ENCODE measurements around the gene NTM.

Gene NTM

DNA sequence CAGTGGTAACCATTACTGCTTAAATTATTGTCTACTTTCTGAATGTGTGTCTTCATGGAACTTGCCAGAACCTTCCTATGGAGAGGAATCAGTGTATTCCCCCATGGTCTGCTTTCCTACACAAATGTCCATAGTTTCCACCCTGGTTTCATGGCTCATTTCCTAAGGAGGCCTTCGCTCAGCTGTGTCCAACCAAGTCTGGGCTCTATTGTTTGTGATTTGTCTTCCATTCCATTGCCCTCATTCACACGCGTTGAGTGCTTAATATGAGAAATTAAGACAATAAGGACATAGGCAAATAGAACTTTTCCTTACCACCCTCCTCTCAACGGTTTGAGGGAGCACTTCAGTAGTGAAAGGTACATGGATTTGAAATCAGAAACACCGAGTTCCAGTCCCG is 510.6 kb downstream of the NTM start:
- no peak for DNase-seq

DNA sequence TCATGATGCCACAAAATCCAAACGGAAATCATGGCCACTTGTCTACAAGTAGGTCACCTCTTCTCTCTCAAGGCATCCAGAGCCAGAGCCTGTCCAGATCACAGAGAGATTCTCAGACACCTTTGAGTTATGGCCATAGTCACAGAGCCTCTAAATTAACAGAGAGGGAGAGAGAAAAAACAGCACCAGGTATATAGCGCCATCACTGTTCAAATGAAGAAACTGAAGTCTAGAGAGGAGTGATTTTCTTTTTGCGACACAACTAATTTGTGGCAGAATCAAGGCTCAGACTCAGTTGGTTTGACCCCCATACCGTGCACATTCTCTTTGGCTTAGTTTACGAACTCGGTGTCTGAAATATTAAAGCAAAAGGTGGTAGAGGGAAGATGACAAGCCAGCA is 512.9 kb downstream of the NTM start:
- no peak for DNase-seq

DNA sequence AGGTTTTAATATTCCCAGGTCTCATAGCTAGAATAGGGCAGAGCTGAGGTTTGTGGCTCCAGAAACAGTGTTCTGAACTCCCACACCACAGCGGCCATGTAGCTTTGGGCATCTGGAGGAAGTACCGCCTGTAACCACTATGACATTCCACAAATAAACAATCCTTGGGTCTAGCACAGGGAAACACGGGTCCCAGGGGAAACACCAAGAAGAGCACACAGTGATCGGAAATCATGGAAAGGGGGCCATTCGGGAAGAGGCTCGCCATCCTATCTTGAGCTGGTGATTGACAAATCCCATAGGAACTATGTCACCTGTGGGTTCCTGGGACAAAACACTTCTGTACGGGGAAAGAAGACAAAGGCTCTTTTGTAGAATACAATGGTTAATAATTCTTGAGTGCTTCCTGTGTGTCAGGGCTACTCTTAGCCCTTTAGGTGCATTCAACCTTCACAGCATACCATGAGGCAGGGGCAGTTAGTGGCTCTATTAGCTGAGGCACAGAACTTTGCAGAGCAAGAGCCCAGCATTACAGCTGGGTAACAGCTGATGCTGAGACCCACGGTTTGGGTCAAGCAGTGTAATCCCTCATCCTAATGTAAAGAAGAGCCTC is 514.2 kb downstream of the NTM start:
- no peak for DNase-seq

DNA sequence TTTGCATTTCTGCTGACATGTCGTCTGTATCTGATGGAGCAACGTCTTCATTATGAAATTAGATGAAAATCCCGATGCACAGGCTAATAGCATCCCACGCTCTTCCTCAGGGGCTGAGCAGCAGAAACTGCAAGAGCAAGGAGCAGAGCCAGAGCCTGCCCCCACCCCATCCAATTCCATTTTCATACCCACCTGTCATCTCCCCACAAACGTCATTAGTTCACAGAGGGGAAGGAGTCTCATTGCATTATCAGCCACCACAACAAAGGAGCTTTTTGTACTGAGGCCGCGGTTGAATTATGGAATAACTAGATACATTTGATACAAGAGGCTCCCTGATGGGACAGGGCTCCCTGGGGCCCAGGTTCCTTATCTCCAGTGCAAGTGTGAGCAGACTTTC is 515.0 kb downstream of the NTM start:
- DNase-seq, result no peak

DNA sequence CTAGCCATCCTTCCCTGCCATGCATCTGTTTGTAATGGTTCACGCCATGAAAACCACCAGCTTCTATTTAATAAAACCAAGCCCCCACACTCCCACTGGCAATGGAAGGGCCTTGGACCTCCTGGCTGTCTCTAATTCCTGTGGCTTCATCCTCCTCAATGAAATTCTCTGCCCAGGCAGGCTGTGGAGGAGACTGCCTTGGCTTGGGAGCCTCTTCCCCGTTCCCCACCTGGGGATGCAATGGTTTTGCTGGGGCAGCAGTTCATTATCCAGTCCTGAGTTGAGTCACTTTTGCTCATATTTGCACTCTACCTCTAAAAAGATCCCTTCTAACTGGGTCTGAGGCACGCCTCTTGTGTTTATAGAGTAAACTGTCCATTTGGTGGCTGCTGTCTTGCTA is 515.8 kb downstream of the NTM start:
- DNase-seq, result no peak

DNA sequence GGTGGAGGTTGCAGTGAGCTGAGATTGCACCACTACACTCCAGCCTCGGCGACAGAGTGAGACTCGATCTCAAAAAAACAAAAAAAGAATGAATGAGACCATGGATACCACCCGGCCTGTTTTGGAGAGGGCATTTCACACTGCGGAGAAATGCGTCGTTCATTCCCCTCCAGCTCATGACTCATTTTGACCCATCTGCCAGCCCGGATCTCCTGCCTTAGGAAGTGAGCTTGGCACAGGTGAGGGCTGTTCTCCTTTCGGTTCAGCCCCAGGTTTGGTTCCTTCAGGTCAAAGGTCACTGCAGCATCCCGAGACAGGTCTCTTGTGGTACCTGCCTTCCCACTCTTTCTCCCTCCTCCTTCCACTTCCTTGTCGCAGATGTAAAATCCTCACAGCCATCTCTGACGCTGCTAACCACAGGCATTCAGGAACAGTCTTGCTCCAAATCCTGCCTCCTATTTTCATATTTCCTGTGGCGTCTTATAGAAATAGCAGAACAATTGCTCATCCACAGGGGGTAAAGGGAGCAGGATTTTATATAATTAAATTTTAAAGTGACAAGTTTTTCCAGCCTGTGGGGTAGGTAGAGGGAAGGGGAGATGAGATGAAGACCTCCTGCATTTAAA is 517.9 kb downstream of the NTM start:
- DNase-seq, result no peak

DNA sequence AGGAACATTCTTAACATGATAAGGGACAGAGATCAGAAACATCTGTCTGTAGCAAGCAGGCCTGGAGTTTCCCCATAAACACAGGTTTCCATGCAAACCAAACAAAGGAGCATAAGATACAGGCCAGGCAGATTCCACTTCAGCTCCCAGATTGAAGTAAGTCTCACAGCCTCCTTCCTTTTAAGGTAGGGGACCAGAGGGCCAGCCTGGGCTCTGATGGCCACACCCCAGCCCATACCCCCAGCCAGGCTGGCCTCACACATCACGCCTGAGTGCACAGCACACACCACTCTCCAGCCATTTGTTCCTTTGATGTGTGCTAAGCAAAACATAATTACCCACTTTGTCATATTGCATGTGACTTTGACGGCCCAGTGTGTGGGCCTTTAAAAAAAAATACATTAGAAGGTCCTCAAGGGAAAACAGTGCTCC is 518.7 kb downstream of the NTM start:
- no peak for DNase-seq

DNA sequence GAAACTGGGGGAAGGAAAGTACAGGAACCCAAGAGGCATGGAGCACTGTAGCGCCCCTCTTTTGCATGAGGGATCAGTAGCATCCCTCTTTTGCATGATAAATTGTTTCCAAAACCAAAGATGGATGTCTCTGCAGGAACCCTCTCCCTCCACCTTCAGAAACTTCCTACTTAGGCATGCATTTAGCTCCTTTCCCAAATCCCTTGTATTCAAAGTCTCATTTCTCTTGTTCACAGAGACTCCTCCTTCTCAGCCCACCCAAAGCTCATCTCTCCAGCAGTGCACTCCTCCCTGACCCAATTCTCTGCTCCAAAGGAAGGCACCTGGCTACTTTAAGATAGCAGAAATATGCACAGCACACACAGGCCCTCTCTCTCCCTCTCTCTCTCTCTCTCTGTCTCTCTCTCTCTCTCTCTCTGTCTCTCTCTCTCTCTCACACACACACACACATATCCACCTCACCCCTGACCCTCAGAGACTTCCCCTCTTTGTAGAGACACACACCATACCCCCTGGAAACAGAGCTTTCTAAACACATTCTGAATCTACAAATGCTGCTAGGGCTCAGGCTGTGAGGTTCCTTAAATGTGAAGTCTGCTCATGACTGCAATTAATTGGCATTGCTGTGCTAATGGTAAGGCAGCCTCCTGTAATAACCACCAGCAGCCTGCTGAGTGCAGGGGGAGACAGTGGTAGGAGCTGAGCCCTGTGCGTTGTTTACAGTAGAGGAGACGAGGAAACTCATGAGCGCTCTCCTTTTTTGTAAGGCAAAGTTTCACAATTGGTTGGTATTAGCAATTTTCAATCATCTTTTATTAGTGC is 519.6 kb downstream of the NTM start:
- no peak for DNase-seq

DNA sequence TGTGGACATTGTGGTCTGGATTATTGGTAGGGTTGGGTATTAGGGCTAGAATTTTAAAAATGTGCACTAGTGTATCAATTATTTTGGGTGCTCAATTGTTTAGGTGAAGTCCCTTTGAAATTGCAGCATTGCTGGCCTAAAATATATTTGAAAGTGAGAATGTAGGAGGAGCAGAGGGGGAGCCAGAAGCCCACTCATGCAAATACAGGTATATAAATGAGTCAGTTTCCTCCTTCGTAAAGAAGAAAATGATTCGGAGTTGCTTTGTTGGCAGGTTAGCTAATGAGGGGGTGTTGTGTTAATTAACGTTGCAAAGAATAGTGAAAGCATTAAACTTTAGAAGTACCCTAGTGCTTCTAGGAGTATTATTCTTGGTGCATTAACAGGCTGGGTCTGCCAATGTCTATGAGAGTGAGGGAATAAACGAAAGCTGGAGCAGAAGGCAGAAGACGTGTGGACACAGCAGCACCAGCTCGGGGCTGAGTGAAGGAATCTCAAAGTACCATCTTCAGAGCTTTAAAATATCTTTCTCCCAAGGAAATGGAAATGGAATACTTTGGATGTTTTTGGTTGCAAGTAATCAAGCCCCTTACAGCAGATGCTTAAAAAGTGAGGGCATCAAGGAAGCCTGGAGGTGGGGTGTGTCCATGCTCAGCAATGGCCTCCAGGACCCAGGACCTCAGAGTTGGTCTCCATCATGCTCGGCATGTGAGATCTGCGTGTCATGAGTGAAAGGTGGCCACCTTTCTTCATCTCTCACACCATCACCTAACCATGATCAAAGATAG is 522.9 kb downstream of the NTM start:
- DNase-seq, result no peak

DNA sequence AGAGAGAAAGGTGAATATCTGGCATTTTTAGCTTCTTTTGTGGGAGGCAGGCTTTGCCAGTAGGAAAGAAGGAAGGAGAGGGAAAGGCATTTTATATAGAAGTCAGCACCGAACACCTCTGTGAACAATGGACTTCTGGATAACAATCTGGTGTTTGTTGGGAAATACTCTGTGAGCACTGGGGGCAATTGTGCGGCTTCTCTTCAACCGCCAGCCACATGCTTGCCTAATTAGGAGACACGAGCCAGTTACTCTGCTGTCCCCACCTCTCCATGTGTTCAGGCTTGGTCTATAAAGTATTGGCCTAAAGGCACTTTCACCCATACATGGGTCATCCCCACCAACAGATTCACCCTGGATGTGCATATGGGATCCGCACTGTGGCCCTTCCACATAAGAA is 523.6 kb downstream of the NTM start:
- no peak for DNase-seq

DNA sequence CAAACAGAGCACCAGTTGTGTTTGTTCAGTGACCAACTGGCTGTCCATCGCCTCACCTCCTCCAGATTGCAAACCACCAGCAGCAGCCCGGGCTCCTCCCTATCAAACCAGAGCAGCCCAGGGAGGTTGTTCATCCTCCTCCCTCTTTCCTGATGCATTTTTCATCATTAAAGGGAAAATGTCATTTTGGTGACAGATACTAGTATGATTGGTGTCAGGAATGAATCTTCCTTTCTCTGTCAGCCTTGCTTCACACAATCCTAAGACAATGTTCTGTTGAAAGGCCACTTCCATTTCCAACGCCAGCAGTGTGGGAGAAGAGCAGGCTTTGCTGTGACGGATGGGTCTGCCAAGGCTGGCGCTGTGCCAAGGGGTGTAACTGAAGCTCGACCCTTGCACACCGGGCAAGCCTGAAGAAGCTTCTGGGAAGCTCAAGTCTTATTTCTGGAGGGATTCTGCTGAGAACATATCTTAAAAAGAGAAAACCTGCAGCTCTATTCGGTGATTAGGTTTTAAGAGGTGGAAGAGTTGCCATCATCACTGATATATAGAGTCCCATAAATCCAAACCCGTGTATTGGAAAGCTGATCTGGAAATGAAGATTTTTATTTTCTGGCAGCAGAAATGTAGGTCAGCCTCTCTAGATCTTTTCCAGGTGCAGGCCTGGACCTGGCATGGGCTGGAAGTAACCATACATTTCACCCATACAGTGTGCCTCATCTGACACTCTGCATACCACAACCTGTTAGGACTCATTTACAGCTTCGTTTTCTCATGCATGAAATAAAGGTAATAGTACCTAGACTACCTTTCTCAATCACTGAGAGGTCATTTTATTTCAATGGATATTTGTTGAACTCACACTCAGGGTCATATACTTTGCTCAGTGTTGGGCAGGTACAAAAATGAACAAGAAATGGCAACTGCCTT is 524.5 kb downstream of the NTM start:
- DNase-seq, result no peak

DNA sequence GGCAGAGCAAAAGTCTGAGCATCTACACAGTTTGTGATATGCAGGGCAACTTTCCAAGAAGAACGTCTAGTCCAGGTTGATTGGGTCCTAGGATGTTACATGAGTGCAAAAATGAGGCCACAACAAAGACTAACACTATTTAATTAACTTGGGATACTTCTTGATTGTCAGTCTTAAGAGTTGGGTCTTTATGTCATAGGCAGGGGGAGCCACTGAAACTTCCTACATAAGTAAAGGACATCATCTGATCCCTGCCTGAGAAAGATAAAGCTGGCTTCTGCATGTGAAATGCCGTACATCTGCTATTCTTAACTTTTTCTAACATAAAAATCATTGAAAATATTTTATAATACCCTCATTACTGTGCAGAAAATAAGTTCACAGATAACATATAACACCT is 525.5 kb downstream of the NTM start:
- no peak for DNase-seq

DNA sequence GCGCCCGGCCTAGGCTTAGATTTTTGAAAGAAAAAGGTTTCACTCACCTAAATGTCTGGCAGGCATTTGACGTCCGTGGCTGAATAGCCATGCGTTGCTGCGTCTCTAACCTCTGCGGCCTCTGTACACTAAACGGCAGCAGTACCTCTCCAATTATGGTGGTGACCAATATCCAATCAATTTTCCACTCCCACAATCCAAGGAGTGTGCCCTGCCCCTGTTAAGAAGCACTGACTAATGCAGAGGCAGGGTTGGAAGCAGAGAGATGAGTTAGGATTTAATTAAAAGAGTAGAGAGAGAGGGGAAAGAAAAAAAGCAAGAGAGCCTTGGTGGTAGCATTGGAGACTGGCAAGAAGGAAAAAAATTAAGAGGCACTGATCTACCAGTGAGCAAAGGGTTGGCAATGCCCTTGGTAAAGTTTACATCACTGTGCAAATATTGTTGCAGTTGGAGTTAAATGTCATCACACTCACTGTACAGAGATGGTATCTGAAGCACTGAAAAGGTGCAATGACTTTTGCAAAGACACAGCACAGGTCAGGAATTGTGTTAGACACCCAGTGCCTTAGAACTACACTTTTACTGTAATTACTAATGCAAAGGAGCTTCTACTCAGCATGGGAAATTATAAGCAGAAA is 526.7 kb downstream of the NTM start:
- DNase-seq, result no peak

DNA sequence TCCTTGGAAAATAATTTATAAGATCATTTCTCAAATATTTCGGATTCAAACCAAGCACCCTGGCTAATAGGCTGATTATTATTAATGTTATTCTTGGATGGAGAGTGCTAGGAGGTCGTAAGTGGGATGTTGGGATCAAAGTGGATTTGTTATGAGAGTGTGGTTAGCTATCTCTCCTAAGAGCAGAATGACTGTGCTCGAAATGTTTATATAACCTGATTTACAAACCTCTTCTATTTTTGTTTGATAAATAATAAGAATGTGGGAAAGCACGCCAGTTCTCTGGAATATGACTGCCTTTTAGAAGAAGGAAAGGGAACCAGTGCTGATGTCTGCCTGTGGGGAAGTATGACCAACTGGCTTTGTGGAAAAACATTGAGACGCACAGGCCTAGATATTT is 527.5 kb downstream of the NTM start:
- DNase-seq, result no peak

DNA sequence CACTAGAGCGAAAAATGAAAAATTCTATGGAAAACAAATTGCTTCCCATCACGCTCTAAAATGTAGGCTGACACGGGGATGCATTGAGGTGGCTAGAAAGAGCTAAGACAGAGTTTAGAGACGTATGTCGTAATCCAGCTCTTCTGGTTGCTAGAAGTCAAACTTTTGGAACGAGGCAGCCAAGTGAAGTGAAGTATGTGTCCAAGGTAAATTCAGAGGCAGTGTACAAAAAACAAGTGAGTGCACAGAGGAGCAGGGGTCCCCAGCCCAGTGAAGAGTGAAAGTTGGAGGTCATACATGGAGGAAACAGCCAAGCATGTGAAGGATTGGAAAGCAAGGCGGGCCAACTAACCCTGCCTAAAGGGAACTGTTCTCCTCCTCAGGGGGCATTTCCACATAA is 528.5 kb downstream of the NTM start:
- DNase-seq, result no peak

DNA sequence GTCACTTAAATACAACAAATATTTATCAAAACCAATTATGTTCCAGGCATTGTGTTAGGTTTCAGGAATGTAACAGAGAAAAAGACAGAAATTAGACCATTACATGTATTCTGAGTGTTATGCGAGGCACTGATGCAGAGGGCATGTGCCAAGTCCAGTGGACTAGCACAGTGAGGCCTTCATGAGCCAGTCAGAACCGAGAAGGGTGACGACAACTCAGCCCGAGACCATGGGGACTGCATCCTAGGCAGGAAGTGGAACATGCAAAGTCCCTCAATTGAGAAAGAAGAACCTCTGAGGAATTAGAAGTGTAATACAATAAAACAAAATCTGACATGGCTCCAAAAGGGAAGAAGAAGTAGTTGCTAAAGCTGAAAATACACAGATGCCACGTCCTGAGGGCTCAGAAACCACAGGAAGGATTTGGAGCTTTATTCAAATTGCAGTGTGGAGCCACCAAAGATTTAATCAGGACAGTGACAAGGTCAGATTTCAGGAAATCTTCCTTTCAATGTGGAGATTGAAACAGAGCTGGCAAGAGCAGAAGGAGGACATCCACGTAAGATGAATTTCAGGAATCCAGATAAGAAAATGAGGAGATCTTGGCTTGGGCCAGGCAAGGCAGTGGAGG is 529.6 kb downstream of the NTM start:
- no peak for DNase-seq

DNA sequence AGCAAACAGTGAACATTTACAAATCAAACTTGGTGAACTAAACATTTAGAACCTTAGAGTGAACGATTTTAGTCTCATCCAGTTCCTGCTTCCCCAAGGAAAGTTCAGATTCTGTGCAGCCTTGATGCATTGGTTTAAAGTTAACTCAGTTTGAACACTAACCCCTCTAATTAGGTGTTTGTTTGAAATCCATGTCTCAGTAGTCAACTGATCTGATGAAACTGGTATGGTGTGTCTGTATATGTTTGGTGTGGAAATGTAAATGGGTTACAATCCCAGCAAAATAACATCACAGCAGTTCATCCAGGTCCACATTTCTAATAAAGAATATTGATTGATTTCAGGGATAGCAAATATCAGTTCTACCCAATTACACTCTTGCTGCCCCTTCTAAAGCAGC is 532.0 kb downstream of the NTM start:
- DNase-seq, result no peak

DNA sequence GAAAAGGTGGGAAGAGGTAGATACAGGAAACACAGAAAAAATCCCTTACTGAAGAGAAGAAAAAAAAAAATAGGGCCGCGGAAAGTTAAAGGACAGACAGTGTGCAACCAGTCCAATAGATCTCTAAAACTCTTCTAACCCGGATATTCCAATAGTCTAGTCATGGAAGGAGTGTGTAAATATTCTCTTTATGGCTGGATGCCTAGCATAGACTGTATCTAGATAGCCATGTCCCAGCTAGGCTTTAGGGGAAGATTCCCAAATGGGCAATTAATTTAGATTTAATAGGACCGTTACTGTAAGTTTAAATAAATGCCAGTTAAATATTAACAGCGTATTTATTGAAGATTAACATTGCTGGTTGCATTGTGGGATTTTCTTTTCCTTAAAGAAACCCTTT is 532.7 kb downstream of the NTM start:
- DNase-seq, result no peak

DNA sequence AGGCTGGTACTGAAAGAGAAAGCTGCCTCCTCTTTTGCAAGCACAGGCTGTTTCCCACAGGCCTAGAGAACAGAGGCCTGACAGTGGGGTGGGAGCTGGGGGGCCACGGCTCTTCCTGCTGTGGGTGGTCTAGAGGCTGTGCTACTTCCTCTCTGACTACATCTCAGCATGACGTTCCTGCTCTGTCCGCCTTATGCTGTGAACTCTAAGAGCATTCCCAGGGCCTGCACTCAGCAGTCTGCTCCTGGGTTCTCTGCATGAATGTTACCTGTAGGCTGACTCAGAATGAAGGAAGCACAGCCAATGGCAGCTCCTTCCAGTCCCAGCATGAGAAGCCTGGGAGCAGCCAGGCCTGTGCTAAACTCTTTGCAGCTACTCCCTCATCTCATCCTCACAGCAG is 534.3 kb downstream of the NTM start:
- no peak for DNase-seq

DNA sequence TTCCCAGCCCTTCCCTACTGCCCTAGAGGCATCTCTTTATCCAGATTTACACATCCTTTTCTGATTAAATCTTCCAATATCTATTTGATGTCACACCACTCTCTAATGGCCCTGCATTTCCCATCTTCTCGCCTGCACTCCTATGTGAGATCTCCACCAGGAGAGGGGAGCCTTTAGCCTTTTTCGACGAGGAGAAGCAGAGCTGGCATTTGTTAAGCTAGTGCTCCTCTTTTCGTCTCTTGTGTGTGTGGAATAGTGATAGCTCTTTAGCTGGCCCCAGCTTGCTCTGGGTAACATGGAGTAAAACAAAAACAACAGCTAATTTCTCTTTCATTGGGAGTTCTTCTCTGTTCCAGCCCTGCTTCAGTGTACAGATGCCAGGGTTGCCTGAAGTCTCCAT is 536.5 kb downstream of the NTM start:
- no peak for DNase-seq

DNA sequence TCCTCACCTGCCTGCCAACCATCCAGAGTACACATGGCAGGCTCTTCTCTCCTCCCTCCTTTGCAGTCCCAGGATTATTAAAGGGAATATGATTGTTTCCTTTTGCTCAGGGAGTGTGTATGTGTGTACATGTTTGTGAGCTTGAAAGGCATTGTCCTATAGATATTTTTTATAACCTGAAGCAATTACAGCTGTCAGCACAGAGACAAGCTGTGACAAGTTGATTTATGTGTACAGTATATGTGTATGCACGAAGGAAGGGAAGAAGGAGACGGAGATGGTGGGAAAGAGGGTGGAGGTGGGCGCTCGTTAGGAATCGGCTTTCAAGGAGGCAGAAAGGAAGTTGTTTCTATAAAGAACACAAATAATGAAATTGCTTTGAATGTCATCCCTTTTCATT is 537.0 kb downstream of the NTM start:
- no peak for DNase-seq
